ENCODE results near the gene PTPN9.
A peak's percentile ranks its signal among the peaks of the same experiment; 100 is the strongest.

PTPN9 gene

GRCh38 chr15:75523011-75523410 is 56.1 kb downstream of the PTPN9 start:
- Histone ChIP-seq H3K9ac (ENCODE audit: low read length) (no peak overlapping the region), H3K27ac (ENCODE audit: low read length) (no peak overlapping the region), H3K79me2 (ENCODE audit: low read length) (no peaks in the 10 kb centered on the region), H3K27me3 (ENCODE audit: low read depth, low read length) (no peaks in the 10 kb centered on the region), H3K4me3 (ENCODE audit: low read length) (no peak overlapping the region), H3K36me3 (replicated peaks; ENCODE audit: low read depth, low read length) (peaks cover 24% of the 10 kb centered on the region), H2AFZ (ENCODE audit: low read depth, low read length) (no peak overlapping the region), H3K4me1 (ENCODE audit: low read length) (no peaks in the 10 kb centered on the region), H3K4me2 (ENCODE audit: low read length) (no peak overlapping the region), H3K9me3 (ENCODE audit: insufficient read depth, low read length) (no peaks in the 10 kb centered on the region), H4K20me1 (ENCODE audit: insufficient read depth, low read length) (no peaks in the 10 kb centered on the region)
- TF ChIP-seq EZH2phosphoT487 (IDR thresholded peaks at IDR 0.05; ENCODE audit: low read depth) (no peak), CTCF (IDR thresholded peaks at IDR 0.05; ENCODE audit: low read depth, low read length) (no peak)

GRCh38 chr15:75517233-75517632 is 61.9 kb downstream of the PTPN9 start:
- no peak overlapping the region for H3K9ac ChIP-seq (ENCODE audit: low read length)
- no peak overlapping the region for H3K4me2 ChIP-seq (ENCODE audit: low read length)
- no peaks in the 10 kb centered on the region for H3K27me3 ChIP-seq (ENCODE audit: low read depth, low read length)
- H2AFZ ChIP-seq (ENCODE audit: low read depth, low read length): no peak overlapping the region
- no peaks in the 10 kb centered on the region for H3K79me2 ChIP-seq (ENCODE audit: low read length)
- no peaks in the 10 kb centered on the region for H3K4me1 ChIP-seq (ENCODE audit: low read length)
- TF ChIP-seq CTCF (IDR thresholded peaks at IDR 0.05; ENCODE audit: low read depth, low read length) (no peak), EZH2phosphoT487 (IDR thresholded peaks at IDR 0.05; ENCODE audit: low read depth) (no peak)
- no peak overlapping the region for H3K4me3 ChIP-seq (ENCODE audit: low read length)
- H3K9me3 ChIP-seq (ENCODE audit: insufficient read depth, low read length): no peaks in the 10 kb centered on the region
- no peaks in the 10 kb centered on the region for H4K20me1 ChIP-seq (ENCODE audit: insufficient read depth, low read length)
- no peak overlapping the region for H3K27ac ChIP-seq (ENCODE audit: low read length)
- H3K36me3 ChIP-seq (replicated peaks; ENCODE audit: low read depth, low read length): peaks cover 23% of the 10 kb centered on the region

- no peak overlapping the region for H3K4me2 ChIP-seq (ENCODE audit: low read length)
- H3K9ac ChIP-seq (ENCODE audit: low read length): no peak overlapping the region
- no peaks in the 10 kb centered on the region for H4K20me1 ChIP-seq (ENCODE audit: insufficient read depth, low read length)
- no peaks in the 10 kb centered on the region for H3K79me2 ChIP-seq (ENCODE audit: low read length)
- no peaks in the 10 kb centered on the region for H3K4me1 ChIP-seq (ENCODE audit: low read length)
- no peak overlapping the region for H3K4me3 ChIP-seq (ENCODE audit: low read length)
- TF ChIP-seq CTCF (IDR thresholded peaks at IDR 0.05; ENCODE audit: low read depth, low read length) (peak; percentile 52), EZH2phosphoT487 (IDR thresholded peaks at IDR 0.05; ENCODE audit: low read depth) (no peak)
- H3K27me3 ChIP-seq (ENCODE audit: low read depth, low read length): no peaks in the 10 kb centered on the region
- H3K27ac ChIP-seq (ENCODE audit: low read length): no peak overlapping the region
- H2AFZ ChIP-seq (ENCODE audit: low read depth, low read length): no peak overlapping the region
- H3K36me3 ChIP-seq (replicated peaks; ENCODE audit: low read depth, low read length): peaks cover 24% of the 10 kb centered on the region
- H3K9me3 ChIP-seq (ENCODE audit: insufficient read depth, low read length): no peaks in the 10 kb centered on the region
These were observed 70.1 kb downstream of the PTPN9 start for GRCh38 chr15:75508840-75509532.

GRCh38 chr15:75502360-75502759 is 76.8 kb downstream of the PTPN9 start:
- H3K27ac ChIP-seq (ENCODE audit: low read length): no peak overlapping the region
- no peak overlapping the region for H3K4me3 ChIP-seq (ENCODE audit: low read length)
- no peaks in the 10 kb centered on the region for H4K20me1 ChIP-seq (ENCODE audit: insufficient read depth, low read length)
- H2AFZ ChIP-seq (ENCODE audit: low read depth, low read length): no peak overlapping the region
- TF ChIP-seq EZH2phosphoT487 (IDR thresholded peaks at IDR 0.05; ENCODE audit: low read depth) (no peak), CTCF (IDR thresholded peaks at IDR 0.05; ENCODE audit: low read depth, low read length) (no peak)
- H3K4me2 ChIP-seq (ENCODE audit: low read length): no peak overlapping the region
- peaks cover 25% of the 10 kb centered on the region for H3K36me3 ChIP-seq (replicated peaks; ENCODE audit: low read depth, low read length)
- no peak overlapping the region for H3K9ac ChIP-seq (ENCODE audit: low read length)
- H3K79me2 ChIP-seq (ENCODE audit: low read length): no peaks in the 10 kb centered on the region
- no peaks in the 10 kb centered on the region for H3K27me3 ChIP-seq (ENCODE audit: low read depth, low read length)
- no peaks in the 10 kb centered on the region for H3K9me3 ChIP-seq (ENCODE audit: insufficient read depth, low read length)
- no peaks in the 10 kb centered on the region for H3K4me1 ChIP-seq (ENCODE audit: low read length)

Measured in OCI-LY3 (cell line).